ENCODE results near the gene NDUFA1.
"Not testable (repeated sequence)": the region's sequence is repeated elsewhere in the genome, so short reads cannot be mapped to it uniquely, and the experiment has no call there.

Gene NDUFA1

GRCh38 chrX:119895843-119896326 is 24.3 kb downstream of the NDUFA1 start, which contains the start of gene AKAP14:
AKAP14 (plus strand) TSS chrX:119895893; CDS start chrX:119903224, 7,331 bp downstream.
- in situ Hi-C loops (cut with MboI; ENCODE audit: low pct_unique_long_range_greater_than_20kb, low sequenced_read_pairs): no loop called here
- DNase-seq: no peak

- in situ Hi-C loops (cut with MboI; ENCODE audit: low pct_unique_long_range_greater_than_20kb, low sequenced_read_pairs): no loop called here
- DNase-seq: peak; percentile 84
These were observed 27.5 kb downstream of the NDUFA1 start for GRCh38 chrX:119899125-119899524.

DNA sequence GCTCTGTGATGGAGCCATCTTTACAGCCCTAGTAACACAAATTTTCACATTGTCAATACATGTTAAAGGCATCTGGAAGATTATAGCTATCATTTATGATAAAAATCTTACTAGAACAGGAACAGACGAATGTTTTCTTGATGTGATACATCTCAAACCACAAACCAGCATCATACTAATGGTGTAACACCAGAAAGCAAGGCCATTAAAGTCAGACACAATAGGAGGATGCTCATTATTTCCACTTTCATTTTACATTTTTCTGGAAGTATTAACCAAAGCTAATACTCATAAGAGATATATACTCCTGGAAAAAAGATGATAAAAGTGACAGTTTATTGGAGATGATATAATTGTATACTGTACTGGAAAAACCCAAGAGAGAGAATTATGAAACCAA is 29.3 kb downstream of the NDUFA1 start:
- in situ Hi-C loops (cut with MboI; ENCODE audit: low pct_unique_long_range_greater_than_20kb, low sequenced_read_pairs): no loop called here
- no peak for DNase-seq

GRCh38 chrX:119916310-119916709 is 44.7 kb downstream of the NDUFA1 start:
- no peak for DNase-seq
- in situ Hi-C loops (cut with MboI; ENCODE audit: low pct_unique_long_range_greater_than_20kb, low sequenced_read_pairs): no loop called here

- no peak for DNase-seq
- in situ Hi-C loops (cut with MboI; ENCODE audit: low pct_unique_long_range_greater_than_20kb, low sequenced_read_pairs): no loop called here
These were observed 46.2 kb downstream of the NDUFA1 start for GRCh38 chrX:119917877-119918276.

DNA sequence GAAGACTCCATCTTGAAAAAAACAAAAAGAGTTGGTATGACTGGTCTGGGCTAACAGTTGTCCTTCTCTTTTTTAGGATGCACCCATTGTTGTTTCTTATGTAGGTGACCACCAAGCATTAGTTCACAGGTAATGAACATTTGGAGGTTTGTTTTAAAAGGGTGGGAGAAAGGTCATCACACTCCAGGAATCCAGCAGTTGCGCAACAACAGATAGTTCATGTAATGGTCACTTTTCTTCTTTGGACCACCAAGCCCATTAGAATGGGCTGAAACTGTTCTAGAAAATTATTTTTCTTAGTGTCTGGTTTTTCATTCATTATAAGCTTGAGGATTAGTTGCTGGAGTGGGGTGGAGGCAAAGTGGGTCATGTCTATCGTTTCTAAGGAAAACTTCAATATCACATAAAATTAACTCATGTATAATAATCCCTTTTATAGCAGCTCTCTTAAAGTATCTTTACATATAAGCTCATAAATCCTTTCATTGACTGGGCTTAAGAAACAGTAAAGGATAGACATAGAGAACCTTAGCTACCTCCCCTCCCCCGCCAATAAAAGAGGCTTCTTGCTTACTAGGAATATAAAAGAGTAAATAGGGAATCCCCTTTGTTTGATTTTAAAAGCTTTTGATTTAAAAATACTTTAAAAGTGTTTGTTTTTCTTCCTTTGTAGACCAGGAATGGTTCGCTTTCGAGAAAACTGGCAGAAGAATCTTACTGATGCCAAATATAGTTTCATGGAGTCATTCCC is 48.4 kb downstream of the NDUFA1 start:
- in situ Hi-C loops (cut with MboI; ENCODE audit: low pct_unique_long_range_greater_than_20kb, low sequenced_read_pairs): no loop called here
- DNase-seq: no peak

GRCh38 chrX:119922391-119922790 is 50.8 kb downstream of the NDUFA1 start:
- DNase-seq; in situ Hi-C loops (cut with MboI; ENCODE audit: low pct_unique_long_range_greater_than_20kb, low sequenced_read_pairs): not testable (repeated sequence)

All from KBM-7 (cell line).